ENCODE measurements around the gene MRPL55. TPM values are rescaled to one million over a fixed set of nuclear protein-coding genes. Genes with fewer than 3 reads are reported as not detected.
"Not testable (repeated sequence)": the region's sequence is repeated elsewhere in the genome, so short reads cannot be mapped to it uniquely, and the experiment has no call there.

MRPL55 gene
- total RNA-seq, 2 experiments from 2014 or later: 67.8 to 68.3 TPM

GRCh38 chr1:228112617-228113016, 3.5 kb upstream of the MRPL55 start:
- Mint-ChIP-seq H3K9me3 (peaks cover 2% of the 10 kb centered on the region), H3K36me3 (ENCODE audit: low read depth) (no peaks in the 10 kb centered on the region), H3K4me1 (ENCODE audit: low read depth) (peaks cover 23% of the 10 kb centered on the region), H3K4me3 (no peak overlapping the region), H3K27ac (no peak overlapping the region), H3K27me3 (no peaks in the 10 kb centered on the region)
- DNase-seq: no peak
- no peak for TF ChIP-seq CTCF (IDR thresholded peaks at IDR 0.05)
- no peak for ATAC-seq
- POLR2A ChIA-PET: no interaction called here
- CTCF ChIA-PET: interaction anchor here (1.4 to 1.9 kb wide), 2 partner anchors 9 to 18 kb away, joined by 9 read pairs; no protein-coding TSS in a partner anchor
- intact Hi-C loops (cut with micrococcal nuclease): no loop called here

DNA sequence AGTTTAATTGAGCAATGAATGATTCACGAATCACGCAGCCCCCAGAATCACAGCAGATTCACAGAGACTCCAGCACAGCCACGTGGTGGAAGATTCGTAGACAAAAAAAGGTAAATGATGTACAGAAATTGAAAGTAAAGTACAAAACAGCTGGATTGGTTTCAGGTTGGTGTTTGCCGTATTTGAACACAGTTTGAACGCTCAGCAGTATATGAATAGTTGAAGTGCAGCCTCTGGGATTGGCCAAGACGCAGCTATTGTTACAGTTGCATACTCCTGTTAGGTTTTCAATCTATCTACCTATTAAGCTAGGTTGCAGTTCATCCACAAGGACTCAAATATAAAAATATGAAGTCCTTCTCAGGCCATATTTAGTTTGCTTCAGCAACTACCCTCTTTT, 3.1 kb upstream of the MRPL55 start:
- no peak for TF ChIP-seq CTCF (IDR thresholded peaks at IDR 0.05)
- ChIA-PET CTCF (interaction anchor here (1.4 to 1.9 kb wide), 2 partner anchors 9 to 19 kb away, joined by 9 read pairs; no protein-coding TSS in a partner anchor), POLR2A (no interaction called here)
- intact Hi-C loops (cut with micrococcal nuclease): no loop called here
- Mint-ChIP-seq H3K4me1 (ENCODE audit: low read depth) (peaks cover 26% of the 10 kb centered on the region), H3K27ac (no peak overlapping the region), H3K27me3 (no peaks in the 10 kb centered on the region), H3K36me3 (ENCODE audit: low read depth) (peaks cover 2% of the 10 kb centered on the region), H3K9me3 (no peaks in the 10 kb centered on the region), H3K4me3 (no peak overlapping the region)
- ATAC-seq (no peak), DNase-seq (no peak)

DNA sequence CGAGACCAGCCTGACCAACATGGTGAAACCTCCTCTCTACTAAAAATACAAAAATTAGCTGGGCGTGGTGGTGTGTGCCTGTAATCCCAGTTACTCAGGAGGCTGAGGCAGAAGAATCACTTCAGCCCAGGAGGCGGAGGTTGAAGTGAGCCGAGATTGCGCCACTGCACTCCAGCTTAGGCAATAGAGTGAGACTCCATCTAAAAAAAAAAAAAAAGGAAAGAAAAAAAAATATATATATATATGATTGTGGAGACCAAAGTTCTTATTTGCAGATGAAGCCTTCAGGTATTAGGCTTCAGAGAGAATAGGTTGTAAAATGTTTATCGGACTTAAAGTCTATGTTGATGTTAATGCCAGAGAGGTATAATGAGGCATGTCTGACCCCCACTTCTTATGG, 2.2 kb upstream of the MRPL55 start:
- peaks cover 28% of the 10 kb centered on the region for H3K4me1 Mint-ChIP-seq (ENCODE audit: low read depth)
- H3K27me3 Mint-ChIP-seq; H3K36me3 Mint-ChIP-seq (ENCODE audit: low read depth); H3K9me3 Mint-ChIP-seq; DNase-seq; H3K4me3 Mint-ChIP-seq; intact Hi-C loops (cut with micrococcal nuclease); H3K27ac Mint-ChIP-seq; ATAC-seq: not testable (repeated sequence)
- POLR2A ChIA-PET: interaction anchor here (1.4 kb wide), 1 partner anchor 27 kb away, joined by 3 read pairs; no protein-coding TSS in a partner anchor
- CTCF ChIA-PET: interaction anchor here (0.8 kb wide), 1 partner anchor 10 kb away, joined by 4 read pairs; no protein-coding TSS in a partner anchor

- Mint-ChIP-seq H3K9me3 (no peaks in the 10 kb centered on the region), H3K4me3 (peak overlapping the region; percentile 83), H3K4me1 (ENCODE audit: low read depth) (peaks cover 28% of the 10 kb centered on the region), H3K27ac (no peak overlapping the region), H3K27me3 (no peaks in the 10 kb centered on the region), H3K36me3 (ENCODE audit: low read depth) (peaks cover 7% of the 10 kb centered on the region)
- DNase-seq (no peak), ATAC-seq (no peak)
- ChIA-PET CTCF (interaction anchor here (0.8 to 3.1 kb wide), 2 partner anchors 11 to 20 kb away, joined by 4 to 15 read pairs; no protein-coding TSS in a partner anchor), POLR2A (interaction anchor here (1.3 to 2.0 kb wide), 7 partner anchors 8 to 55 kb away, joined by 3 to 8 read pairs (median 5); partner anchors contain the start of genes ARF1 and IBA57)
- intact Hi-C loops (cut with micrococcal nuclease): no loop called here
- no peak for TF ChIP-seq CTCF (IDR thresholded peaks at IDR 0.05)
These were observed 1.5 kb upstream of the MRPL55 start for GRCh38 chr1:228110556-228110955.

GRCh38 chr1:228109962-228110488, 926 bp upstream of the MRPL55 start:
- Mint-ChIP-seq H3K9me3 (no peaks in the 10 kb centered on the region), H3K36me3 (ENCODE audit: low read depth) (peaks cover 7% of the 10 kb centered on the region), H3K27me3 (no peaks in the 10 kb centered on the region), H3K4me3 (peak overlapping the region; percentile 83), H3K4me1 (ENCODE audit: low read depth) (peaks cover 28% of the 10 kb centered on the region), H3K27ac (peak overlapping the region; percentile 90)
- ChIA-PET POLR2A (interaction anchor here (0.8 to 2.0 kb wide), 10 partner anchors 9 to 83 kb away, joined by 3 to 8 read pairs (median 4); partner anchors contain the start of genes ARF1 and IBA57), CTCF (interaction anchor here (3.1 kb wide), 1 partner anchor 21 kb away, joined by 15 read pairs; no protein-coding TSS in a partner anchor)
- intact Hi-C loops (cut with micrococcal nuclease): loop anchor here (1.0 kb wide), 1 partner anchor 56 kb away; no protein-coding TSS in a partner anchor
- no peak for ATAC-seq
- TF ChIP-seq CTCF (IDR thresholded peaks at IDR 0.05): no peak
- DNase-seq: peak; percentile 28

Data from activated CD8-positive, alpha-beta T cell treated with anti-CD3 and anti-CD28 coated beads for 36 hours (primary cell).